Astrocyte (in vitro differentiated cells and primary cell): ENCODE results near the gene RANBP3. TPM values are rescaled to one million over a fixed set of nuclear protein-coding genes. Genes with fewer than 3 reads are reported as not detected.

Experiments
- DNase-seq: peaks from one replicate; pipeline ENCODE4 v3.0.0-alpha.2; 2010; ENCODE audit warnings: low read depth
- FAIRE-seq: peaks from 2 replicates; lab custom pipeline; 2011; peaks lifted over from hg19 to GRCh38; lab: Jason Lieb, UNC
- H2AFZ ChIP-seq: 2 replicates; pipeline ENCODE4 v1.6.0; 2012; ENCODE audit warnings: low read depth, low read length, inconsistent platforms
- H3K27ac ChIP-seq: 2 replicates; pipeline ENCODE4 v1.5.1; 2011; ENCODE audit warnings: low read depth, low read length, inconsistent platforms
- H3K27me3 ChIP-seq: 2 replicates; pipeline ENCODE4 v1.6.0; 2011; ENCODE audit warnings: low read length, inconsistent platforms; ENCODE audit not compliant: insufficient read depth
- H3K36me3 ChIP-seq: 2 replicates; pipeline ENCODE4 v1.5.1; 2011; ENCODE audit warnings: low read length, inconsistent platforms; ENCODE audit not compliant: insufficient read depth
- H3K4me1 ChIP-seq: 2 replicates; pipeline ENCODE4 v1.5.1; 2011; ENCODE audit warnings: low read length, inconsistent platforms; ENCODE audit not compliant: insufficient read depth
- H3K4me2 ChIP-seq: 2 replicates; pipeline ENCODE4 v1.6.0; 2012; ENCODE audit warnings: low read length, inconsistent platforms
- H3K4me3 ChIP-seq: 2 replicates; pipeline ENCODE4 v1.5.1; 2011; ENCODE audit warnings: low read depth, mild to moderate bottlenecking, low read length, inconsistent platforms; ENCODE audit not compliant: insufficient read depth
- H3K79me2 ChIP-seq: 2 replicates; pipeline ENCODE4 v1.6.0; 2012; ENCODE audit warnings: mild to moderate bottlenecking, low read length, inconsistent platforms; ENCODE audit not compliant: insufficient read depth
- H3K9ac ChIP-seq: 2 replicates; pipeline ENCODE4 v1.6.0; 2012; ENCODE audit warnings: mild to moderate bottlenecking, low read length, inconsistent platforms
- H3K9me3 ChIP-seq: 2 replicates; pipeline ENCODE4 v1.5.1; 2012; ENCODE audit warnings: low read depth, mild to moderate bottlenecking, low read length, inconsistent platforms; ENCODE audit not compliant: insufficient read depth
- H4K20me1 ChIP-seq: 2 replicates; pipeline ENCODE4 v1.6.0; 2012; ENCODE audit warnings: low read length, inconsistent platforms; ENCODE audit not compliant: insufficient read depth
- H3K27ac Mint-ChIP-seq: one replicate; pipeline ENCODE4 v1.8.0; 2021; ENCODE audit warnings: mild to moderate bottlenecking, mixed read lengths; ENCODE audit not compliant: unreplicated experiment
- H3K27me3 Mint-ChIP-seq: one replicate; pipeline ENCODE4 v1.8.0; 2021; ENCODE audit warnings: low read depth, mixed read lengths; ENCODE audit not compliant: unreplicated experiment
- H3K36me3 Mint-ChIP-seq: one replicate; pipeline ENCODE4 v1.8.0; 2021; ENCODE audit warnings: low read depth, mixed read lengths; ENCODE audit not compliant: unreplicated experiment
- H3K4me1 Mint-ChIP-seq: one replicate; pipeline ENCODE4 v1.8.0; 2021; ENCODE audit warnings: low read depth, mixed read lengths; ENCODE audit not compliant: unreplicated experiment
- H3K4me3 Mint-ChIP-seq: one replicate; pipeline ENCODE4 v1.8.0; 2021; ENCODE audit warnings: mild to moderate bottlenecking, moderate library complexity, mixed read lengths; ENCODE audit not compliant: unreplicated experiment
- H3K9me3 Mint-ChIP-seq: one replicate; pipeline ENCODE4 v1.8.0; 2021; ENCODE audit warnings: mild to moderate bottlenecking, mixed read lengths; ENCODE audit not compliant: unreplicated experiment
- CTCF ChIP-seq: IDR thresholded peaks from 2 replicates; pipeline ENCODE4 v1.5.1; 2011; ENCODE audit warnings: low read depth, mild to moderate bottlenecking, inconsistent platforms, low read length, moderate library complexity; ENCODE audit not compliant: insufficient read depth
- EZH2 ChIP-seq: IDR thresholded peaks from 2 replicates; pipeline ENCODE4 v1.6.1; 2012; ENCODE audit warnings: mild to moderate bottlenecking, low read length, inconsistent platforms; ENCODE audit not compliant: insufficient read depth
- total RNA-seq: library from RNA; stranded (reverse); gene quantifications from 2 replicates; pipeline ENCODE4 v1.2.1, GENCODE V29; 2021

Gene RANBP3
- total RNA-seq, 1 donor from 2014 or later: 70.5 TPM

- Histone ChIP-seq H3K9ac (no peak overlapping the region), H3K4me1 (peaks cover 21% of the 10 kb centered on the region), H3K27me3 (no peaks in the 10 kb centered on the region), H4K20me1 (peaks cover 98% of the 10 kb centered on the region), H3K79me2 (peaks cover 100% of the 10 kb centered on the region), H3K9me3 (no peaks in the 10 kb centered on the region), H3K36me3 (no peaks in the 10 kb centered on the region), H3K27ac (no peak overlapping the region), H3K4me2 (no peak overlapping the region), H3K4me3 (no peak overlapping the region), H2AFZ (no peak overlapping the region)
- no peaks in the 10 kb centered on the region for H3K9me3 Mint-ChIP-seq
- peaks cover 18% of the 10 kb centered on the region for H3K4me1 Mint-ChIP-seq
- TF ChIP-seq EZH2: no peak
- no peak for TF ChIP-seq CTCF
- H3K27me3 Mint-ChIP-seq: no peaks in the 10 kb centered on the region
- FAIRE-seq: no peak
- no peak overlapping the region for H3K4me3 Mint-ChIP-seq
- peaks cover 1% of the 10 kb centered on the region for H3K36me3 Mint-ChIP-seq
- DNase-seq: no peak
- no peak overlapping the region for H3K27ac Mint-ChIP-seq
Measured at GRCh38 chr19:5966941-5967340, 11.0 kb downstream of the RANBP3 start.

GRCh38 chr19:5966215-5966614 is 11.7 kb downstream of the RANBP3 start:
- Mint-ChIP-seq H3K36me3 (peaks cover 1% of the 10 kb centered on the region), H3K27ac (no peak overlapping the region), H3K9me3 (no peaks in the 10 kb centered on the region), H3K4me3 (no peak overlapping the region), H3K27me3 (no peaks in the 10 kb centered on the region), H3K4me1 (peaks cover 23% of the 10 kb centered on the region)
- DNase-seq: peak; percentile 71
- Histone ChIP-seq H2AFZ (no peak overlapping the region), H3K79me2 (peaks cover 98% of the 10 kb centered on the region), H3K27me3 (no peaks in the 10 kb centered on the region), H3K4me3 (no peak overlapping the region), H3K9ac (no peak overlapping the region), H3K4me1 (peaks cover 24% of the 10 kb centered on the region), H3K9me3 (no peaks in the 10 kb centered on the region), H4K20me1 (peaks cover 96% of the 10 kb centered on the region), H3K4me2 (no peak overlapping the region), H3K27ac (no peak overlapping the region), H3K36me3 (no peaks in the 10 kb centered on the region)
- TF ChIP-seq EZH2 (no peak), CTCF (no peak)
- FAIRE-seq: no peak

- H3K27ac Mint-ChIP-seq: no peak overlapping the region
- peaks cover 27% of the 10 kb centered on the region for H3K4me1 ChIP-seq
- H3K4me3 Mint-ChIP-seq: no peak overlapping the region
Measured at GRCh38 chr19:5964816-5965565, 12.9 kb downstream of the RANBP3 start.

More at GRCh38 chr19:5964816-5965565, 12.9 kb downstream of the RANBP3 start:
- H4K20me1 ChIP-seq: peaks cover 96% of the 10 kb centered on the region
- H3K4me3 ChIP-seq: no peak overlapping the region
- H3K27me3 Mint-ChIP-seq: no peaks in the 10 kb centered on the region
- H3K36me3 ChIP-seq: no peaks in the 10 kb centered on the region
- peaks cover 29% of the 10 kb centered on the region for H3K4me1 Mint-ChIP-seq
- H3K36me3 Mint-ChIP-seq: peaks cover 1% of the 10 kb centered on the region
- no peaks in the 10 kb centered on the region for H3K9me3 Mint-ChIP-seq
- H3K4me2 ChIP-seq: no peak overlapping the region
- H3K79me2 ChIP-seq: peaks cover 98% of the 10 kb centered on the region
- no peak overlapping the region for H2AFZ ChIP-seq
- H3K27ac ChIP-seq: no peak overlapping the region
- no peak for TF ChIP-seq EZH2
- no peak for TF ChIP-seq CTCF
- no peak for DNase-seq
- H3K9ac ChIP-seq: no peak overlapping the region
- FAIRE-seq: no peak
- no peaks in the 10 kb centered on the region for H3K9me3 ChIP-seq
- H3K27me3 ChIP-seq: no peaks in the 10 kb centered on the region
